Activated naive CD8-positive, alpha-beta T cell treated with anti-CD3 and anti-CD28 coated beads for 36 hours (primary cell): ENCODE measurements around the gene ZMYM5. TPM values are rescaled to one million over a fixed set of nuclear protein-coding genes. Genes with fewer than 3 reads are reported as not detected.
"Not testable (repeated sequence)": the region's sequence is repeated elsewhere in the genome, so short reads cannot be mapped to it uniquely, and the experiment has no call there.

ENCODE experiments used
- DNase-seq: peaks from one replicate; pipeline ENCODE4 v3.0.0; 2021
- H3K27ac Mint-ChIP-seq: one replicate; pipeline ENCODE4 v1.8.0; 2022; ENCODE audit warnings: mild to moderate bottlenecking, moderate library complexity, mixed read lengths
- H3K27me3 Mint-ChIP-seq: one replicate; pipeline ENCODE4 v1.8.0; 2022; ENCODE audit warnings: mild to moderate bottlenecking, mixed read lengths
- H3K36me3 Mint-ChIP-seq: one replicate; pipeline ENCODE4 v1.8.0; 2021; ENCODE audit warnings: mild to moderate bottlenecking, mixed read lengths
- H3K4me1 Mint-ChIP-seq: one replicate; pipeline ENCODE4 v1.8.0; 2021; ENCODE audit warnings: mixed read lengths
- H3K4me3 Mint-ChIP-seq: one replicate; pipeline ENCODE4 v1.8.0; 2022; ENCODE audit warnings: mild to moderate bottlenecking, moderate library complexity, mixed read lengths
- H3K9me3 Mint-ChIP-seq: one replicate; pipeline ENCODE4 v1.8.0; 2022; ENCODE audit warnings: mixed read lengths
- total RNA-seq, 2 experiments: library from RNA; stranded (reverse); gene quantifications; one replicate each; pipeline ENCODE4 v1.2.3, GENCODE V29; 2021

The ZMYM5 gene
- 10 to 100 TPM; 11.0 to 13.7 TPM for total RNA-seq

DNA sequence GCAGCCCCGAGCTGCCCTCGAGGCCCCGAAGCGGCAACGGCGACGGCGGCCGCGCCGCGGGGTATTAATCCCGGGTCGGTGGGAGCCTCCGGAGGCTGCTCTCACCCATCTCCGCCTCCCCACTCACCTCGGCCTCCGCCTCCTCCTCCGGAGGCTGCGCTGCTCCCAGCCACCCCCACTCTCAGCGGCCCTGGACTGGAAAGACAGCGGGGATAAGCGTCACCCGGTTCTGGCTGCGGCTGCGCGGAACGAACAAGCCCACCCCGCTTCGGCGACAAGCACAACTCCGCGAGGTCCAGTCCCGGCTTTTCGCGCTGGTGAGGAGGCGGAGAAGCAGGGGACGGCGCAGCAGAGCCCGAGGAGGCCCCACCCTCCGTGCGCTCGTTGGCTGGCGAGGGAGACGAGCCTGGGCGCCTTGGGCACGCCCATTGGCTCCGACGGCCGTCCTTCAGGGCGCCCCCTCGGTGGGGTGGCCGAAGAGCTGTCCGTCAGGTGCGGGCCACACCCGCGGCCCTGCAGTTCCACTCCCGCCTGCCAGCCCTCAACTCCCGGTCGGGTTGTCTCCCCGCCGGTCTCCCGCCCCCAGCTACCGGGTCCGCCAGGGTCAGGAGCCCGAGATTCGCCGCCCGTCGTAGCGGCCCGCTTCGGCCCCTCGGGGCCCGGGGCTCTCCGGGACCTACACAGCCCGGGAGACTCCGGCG lies at the start of gene ZMYM5:
Gene ZMYM5, minus strand, starts transcription at position 327 of the 701 bp plus-strand sequence. CDS start 11,469 bp downstream, outside the sequence.
- peak; percentile 99 for DNase-seq
- peak within 1 kb of the TSS; percentile 98 for H3K27ac Mint-ChIP-seq
- H3K4me1 Mint-ChIP-seq, result peaks cover 32% of the 10 kb centered on the region
- no peaks in the 10 kb centered on the region for H3K27me3 Mint-ChIP-seq
- H3K36me3 Mint-ChIP-seq, result peaks cover 37% of the 10 kb centered on the region
- H3K4me3 Mint-ChIP-seq, result peak within 1 kb of the TSS; percentile 96
- no peaks in the 10 kb centered on the region for H3K9me3 Mint-ChIP-seq

GRCh38 chr13:19910336-19911072 lies 47.1 kb upstream of the ZMYM5 start:
- no peaks in the 10 kb centered on the region for H3K9me3 Mint-ChIP-seq
- no peak overlapping the region for H3K27ac Mint-ChIP-seq
- H3K4me1 Mint-ChIP-seq, result no peaks in the 10 kb centered on the region

GRCh38 chr13:19908350-19908986 lies 45.0 kb upstream of the ZMYM5 start:
- no peak overlapping the region for H3K4me3 Mint-ChIP-seq
- DNase-seq, result no peak
- no peaks in the 10 kb centered on the region for H3K9me3 Mint-ChIP-seq
- no peak overlapping the region for H3K27ac Mint-ChIP-seq
- H3K4me1 Mint-ChIP-seq, result no peaks in the 10 kb centered on the region
- no peaks in the 10 kb centered on the region for H3K27me3 Mint-ChIP-seq
- H3K36me3 Mint-ChIP-seq, result no peaks in the 10 kb centered on the region

More at GRCh38 chr13:19910336-19911072, 47.1 kb upstream of the ZMYM5 start:
- Mint-ChIP-seq H3K27me3 (no peaks in the 10 kb centered on the region), H3K36me3 (no peaks in the 10 kb centered on the region), H3K4me3 (no peak overlapping the region)
- no peak for DNase-seq

DNA sequence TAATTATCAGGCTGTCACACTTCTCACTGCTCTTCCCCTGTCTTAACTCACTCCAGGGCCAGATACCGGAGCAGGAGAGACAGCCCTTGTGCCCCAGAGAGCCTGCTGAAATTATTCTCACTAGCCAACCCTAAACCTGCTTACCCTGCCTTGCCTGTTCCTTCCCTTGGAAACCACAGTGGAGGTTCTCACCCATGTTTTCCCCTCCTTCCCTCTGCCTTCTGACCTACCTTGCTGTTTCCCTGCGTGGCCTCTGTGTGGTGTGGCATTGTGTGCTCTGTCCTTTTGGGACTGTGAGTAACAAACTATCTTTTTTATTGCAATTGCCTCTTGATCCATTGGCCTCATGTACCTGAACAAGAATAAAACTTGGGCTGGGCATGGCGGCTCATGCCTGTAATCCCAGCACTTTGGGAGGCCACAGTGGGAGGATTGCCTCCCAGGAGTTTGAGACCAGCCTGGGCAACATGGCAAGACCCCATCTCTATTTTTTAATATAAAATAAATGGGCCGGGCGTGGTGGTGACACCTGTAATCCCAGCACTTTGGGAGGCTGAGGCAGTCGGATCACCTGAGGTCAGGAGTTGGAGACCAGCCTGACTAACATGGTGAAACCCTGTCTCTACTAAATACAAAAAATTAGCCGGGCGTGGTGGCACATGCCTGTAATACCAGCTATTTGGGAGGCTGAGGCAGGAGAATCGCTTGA lies 42.2 kb upstream of the ZMYM5 start:
- not testable (repeated sequence) for H3K36me3 Mint-ChIP-seq, H3K27ac Mint-ChIP-seq, H3K9me3 Mint-ChIP-seq, DNase-seq, H3K4me1 Mint-ChIP-seq, H3K27me3 Mint-ChIP-seq, H3K4me3 Mint-ChIP-seq

DNA sequence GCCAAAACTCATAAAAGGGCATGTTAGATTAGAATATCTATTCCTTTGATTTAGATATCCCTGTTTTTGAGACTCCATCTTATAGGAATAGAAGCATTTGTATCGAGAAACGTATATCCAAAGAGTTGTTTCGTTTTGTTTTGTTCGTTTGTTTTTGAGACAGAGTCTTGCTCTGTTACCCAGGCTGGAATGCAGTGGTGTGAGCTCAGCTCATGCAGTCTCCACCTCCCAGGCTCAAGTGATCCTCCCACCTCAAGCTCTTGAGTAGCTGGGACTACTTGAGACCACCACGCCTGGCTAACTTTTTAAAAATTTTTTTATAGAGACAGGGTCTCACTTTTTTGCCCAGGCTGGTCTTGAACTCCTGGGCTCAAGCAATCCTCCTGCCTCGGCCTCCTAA lies 26.6 kb upstream of the ZMYM5 start:
- no peak for DNase-seq
- no peaks in the 10 kb centered on the region for H3K9me3 Mint-ChIP-seq
- H3K4me3 Mint-ChIP-seq, result no peak overlapping the region
- H3K4me1 Mint-ChIP-seq, result no peaks in the 10 kb centered on the region
- H3K27me3 Mint-ChIP-seq, result no peaks in the 10 kb centered on the region
- no peaks in the 10 kb centered on the region for H3K36me3 Mint-ChIP-seq
- H3K27ac Mint-ChIP-seq, result no peak overlapping the region

DNA sequence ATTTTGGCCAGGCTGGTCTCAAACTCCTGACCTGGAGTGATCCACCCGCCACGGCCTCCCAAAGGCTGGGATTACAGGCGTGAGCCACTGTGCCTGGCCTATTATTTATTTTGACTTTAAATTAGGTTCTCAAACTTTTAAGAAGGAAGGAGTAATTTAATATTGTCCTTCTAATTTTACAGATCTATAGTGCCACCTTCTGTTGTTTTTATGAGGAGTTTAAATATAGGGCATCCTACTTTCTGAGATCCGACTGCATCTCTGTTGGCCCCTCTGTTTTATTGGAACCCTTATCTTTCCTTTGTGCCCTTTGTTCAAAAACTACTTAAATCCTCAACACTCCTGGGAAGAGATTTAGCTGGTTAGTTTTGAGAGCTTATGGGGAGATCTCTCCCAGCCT lies 25.4 kb upstream of the ZMYM5 start:
- no peak overlapping the region for H3K4me3 Mint-ChIP-seq
- no peak for DNase-seq
- no peaks in the 10 kb centered on the region for H3K36me3 Mint-ChIP-seq
- no peak overlapping the region for H3K27ac Mint-ChIP-seq
- no peaks in the 10 kb centered on the region for H3K4me1 Mint-ChIP-seq
- H3K9me3 Mint-ChIP-seq, result peaks cover 3% of the 10 kb centered on the region
- no peaks in the 10 kb centered on the region for H3K27me3 Mint-ChIP-seq

DNA sequence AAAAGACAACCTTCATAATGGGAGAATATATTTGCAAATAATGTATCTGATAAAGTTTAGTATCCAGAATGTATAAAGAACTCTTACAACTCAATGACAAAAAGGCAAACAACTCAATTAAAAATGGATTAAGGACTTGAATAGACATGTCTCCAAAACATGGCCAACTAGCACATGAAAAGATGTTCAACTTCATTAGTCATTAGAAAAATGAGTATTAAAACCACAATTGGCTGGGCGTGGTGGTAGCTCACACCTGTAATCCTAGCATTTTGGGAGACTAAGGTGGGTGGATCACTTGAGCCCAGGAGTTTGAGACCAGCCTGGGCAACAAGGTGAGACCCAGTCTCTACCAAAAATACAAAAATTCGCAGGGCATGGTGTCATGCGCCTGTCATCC lies 18.8 kb upstream of the ZMYM5 start:
- DNase-seq, result no peak
- no peaks in the 10 kb centered on the region for H3K36me3 Mint-ChIP-seq
- no peaks in the 10 kb centered on the region for H3K4me1 Mint-ChIP-seq
- no peaks in the 10 kb centered on the region for H3K27me3 Mint-ChIP-seq
- H3K4me3 Mint-ChIP-seq, result no peak overlapping the region
- H3K27ac Mint-ChIP-seq, result no peak overlapping the region
- H3K9me3 Mint-ChIP-seq, result peaks cover 3% of the 10 kb centered on the region

- H3K36me3 Mint-ChIP-seq, result no peaks in the 10 kb centered on the region
- no peaks in the 10 kb centered on the region for H3K4me1 Mint-ChIP-seq
- no peak overlapping the region for H3K4me3 Mint-ChIP-seq
- H3K9me3 Mint-ChIP-seq, result peaks cover 3% of the 10 kb centered on the region
- H3K27me3 Mint-ChIP-seq, result no peaks in the 10 kb centered on the region
- DNase-seq, result no peak
- no peak overlapping the region for H3K27ac Mint-ChIP-seq
Observed at GRCh38 chr13:19881641-19882040, 18.2 kb upstream of the ZMYM5 start.

GRCh38 chr13:19864746-19865309 lies 1.4 kb upstream of the ZMYM5 start:
- peaks cover 27% of the 10 kb centered on the region for H3K36me3 Mint-ChIP-seq
- DNase-seq, result no peak
- H3K4me1 Mint-ChIP-seq, result peaks cover 23% of the 10 kb centered on the region
- H3K9me3 Mint-ChIP-seq, result no peaks in the 10 kb centered on the region
- H3K27me3 Mint-ChIP-seq, result no peaks in the 10 kb centered on the region
- H3K27ac Mint-ChIP-seq, result peak overlapping the region; percentile 93
- peak overlapping the region; percentile 88 for H3K4me3 Mint-ChIP-seq

- Mint-ChIP-seq H3K9me3 (no peaks in the 10 kb centered on the region), H3K36me3 (peaks cover 30% of the 10 kb centered on the region), H3K4me1 (peaks cover 26% of the 10 kb centered on the region), H3K4me3 (peak overlapping the region; percentile 88), H3K27me3 (no peaks in the 10 kb centered on the region), H3K27ac (peak overlapping the region; percentile 93)
- peak; percentile 72 for DNase-seq
Observed at GRCh38 chr13:19864024-19864745, 736 bp upstream of the ZMYM5 start.

DNA sequence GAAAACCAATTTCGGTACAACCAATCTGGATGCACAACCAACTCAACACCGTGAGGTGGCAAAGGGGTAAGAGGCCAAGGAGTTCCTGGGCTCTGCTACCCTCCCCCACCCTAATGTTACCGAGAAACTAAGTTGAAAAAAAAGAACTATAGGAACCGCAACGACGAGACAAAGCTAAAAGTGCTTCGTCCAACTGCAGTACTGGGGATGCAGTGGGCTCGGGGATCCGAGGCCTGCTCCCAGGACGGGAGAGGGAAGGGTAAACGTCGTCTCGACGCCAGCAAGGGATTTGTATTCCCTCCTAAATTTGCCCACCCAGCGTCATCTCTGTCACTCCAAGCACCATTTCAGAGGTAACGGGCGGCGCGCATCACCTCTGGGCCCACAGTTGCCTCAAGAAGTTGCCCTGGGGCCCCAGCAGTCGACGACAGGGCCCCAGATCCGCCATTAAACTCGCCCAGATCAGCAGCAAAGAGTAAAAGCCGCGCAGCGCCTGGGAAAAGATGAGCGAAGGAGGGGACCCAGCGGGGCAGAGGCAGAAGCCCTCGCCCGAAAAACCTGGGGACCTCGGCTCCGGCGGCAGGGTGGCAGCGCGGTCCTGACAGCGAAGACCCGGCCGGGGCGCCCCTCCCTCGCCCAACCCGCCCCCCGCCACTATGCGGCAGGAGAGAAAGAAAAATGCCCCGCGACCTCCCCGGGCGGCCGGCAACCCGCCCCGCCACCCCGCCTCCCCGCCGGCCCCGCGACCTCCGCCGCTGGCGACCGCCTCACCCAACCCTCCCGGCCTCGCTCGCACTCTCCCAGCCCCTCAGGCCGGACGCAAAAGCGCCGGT lies 752 bp downstream of the ZMYM5 start:
- peaks cover 27% of the 10 kb centered on the region for H3K4me1 Mint-ChIP-seq
- no peaks in the 10 kb centered on the region for H3K27me3 Mint-ChIP-seq
- peak overlapping the region; percentile 98 for H3K27ac Mint-ChIP-seq
- H3K36me3 Mint-ChIP-seq, result peaks cover 41% of the 10 kb centered on the region
- peak overlapping the region; percentile 96 for H3K4me3 Mint-ChIP-seq
- peak; percentile 46 for DNase-seq
- H3K9me3 Mint-ChIP-seq, result no peaks in the 10 kb centered on the region

DNA sequence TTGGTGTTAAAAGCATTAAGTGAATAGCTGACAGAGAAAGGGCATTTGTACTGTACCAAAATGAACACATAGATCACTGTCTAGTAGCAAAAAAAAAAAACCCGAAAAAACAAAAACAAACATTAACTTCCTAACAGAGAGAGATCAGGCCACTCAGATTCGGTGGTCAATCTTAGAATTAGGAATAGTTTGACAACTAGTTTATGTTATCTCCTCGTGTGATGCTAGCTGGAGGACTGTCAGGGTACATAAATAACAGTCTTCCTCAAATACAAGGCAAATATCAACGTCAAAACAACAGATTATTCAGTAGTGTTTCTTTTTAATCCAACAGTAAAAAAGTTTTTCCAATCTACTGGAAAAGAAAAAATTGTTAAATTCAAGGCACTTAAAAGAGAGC lies 1.7 kb downstream of the ZMYM5 start:
- H3K27ac Mint-ChIP-seq, result peak overlapping the region; percentile 98
- no peaks in the 10 kb centered on the region for H3K27me3 Mint-ChIP-seq

GRCh38 chr13:19860884-19861655 lies 2.4 kb downstream of the ZMYM5 start:
- Mint-ChIP-seq H3K27ac (peak overlapping the region; percentile 98), H3K36me3 (peaks cover 54% of the 10 kb centered on the region), H3K4me1 (peaks cover 29% of the 10 kb centered on the region), H3K27me3 (no peaks in the 10 kb centered on the region), H3K9me3 (no peaks in the 10 kb centered on the region), H3K4me3 (peak overlapping the region; percentile 96)
- no peak for DNase-seq

More for the DNA sequence above, 1.7 kb downstream of the ZMYM5 start:
- no peak for DNase-seq
- H3K4me3 Mint-ChIP-seq, result peak overlapping the region; percentile 96
- H3K9me3 Mint-ChIP-seq, result no peaks in the 10 kb centered on the region
- peaks cover 29% of the 10 kb centered on the region for H3K4me1 Mint-ChIP-seq
- H3K36me3 Mint-ChIP-seq, result peaks cover 49% of the 10 kb centered on the region
